Measurements from ENCODE around the gene KDM4C.

The KDM4C gene

DNA sequence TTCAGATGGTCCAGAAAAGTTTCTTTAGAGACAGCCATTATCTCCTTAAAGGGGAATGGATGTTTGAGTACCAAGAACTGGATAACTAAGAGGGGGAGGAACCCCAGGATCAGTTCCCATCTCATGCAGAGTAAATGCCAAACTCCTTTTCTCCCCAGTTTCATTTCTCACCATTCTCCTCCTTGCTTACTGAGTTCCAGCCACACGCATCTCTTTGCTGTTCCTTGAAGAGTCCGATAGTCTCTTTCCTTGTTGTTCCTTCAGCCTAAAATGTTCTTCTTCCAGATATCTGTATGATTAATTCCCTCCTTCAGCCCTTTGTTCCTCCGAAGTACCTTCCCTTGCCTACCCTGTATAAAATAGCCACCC, 30.0 kb downstream of the KDM4C start:
- TF ChIP-seq, protein P1, sequence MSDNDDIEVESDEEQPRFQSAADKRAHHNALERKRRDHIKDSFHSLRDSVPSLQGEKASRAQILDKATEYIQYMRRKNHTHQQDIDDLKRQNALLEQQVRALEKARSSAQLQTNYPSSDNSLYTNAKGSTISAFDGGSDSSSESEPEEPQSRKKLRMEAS (IDR thresholded peaks at IDR 0.05), result no peak
- TF ChIP-seq, protein P2, sequence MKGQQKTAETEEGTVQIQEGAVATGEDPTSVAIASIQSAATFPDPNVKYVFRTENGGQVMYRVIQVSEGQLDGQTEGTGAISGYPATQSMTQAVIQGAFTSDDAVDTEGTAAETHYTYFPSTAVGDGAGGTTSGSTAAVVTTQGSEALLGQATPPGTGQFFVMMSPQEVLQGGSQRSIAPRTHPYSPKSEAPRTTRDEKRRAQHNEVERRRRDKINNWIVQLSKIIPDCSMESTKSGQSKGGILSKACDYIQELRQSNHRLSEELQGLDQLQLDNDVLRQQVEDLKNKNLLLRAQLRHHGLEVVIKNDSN (IDR thresholded peaks at IDR 0.05), result no peak
- no peak for TF ChIP-seq TEAD4 (IDR thresholded peaks at IDR 0.05)
- no peak for TF ChIP-seq CEBPB (IDR thresholded peaks at IDR 0.05)
- no peak for TF ChIP-seq FOXM1 (IDR thresholded peaks at IDR 0.05; ENCODE audit: borderline replicate concordance, low read depth)
- no peak for TF ChIP-seq CREB1 (IDR thresholded peaks at IDR 0.05; ENCODE audit: low read depth)
- TF ChIP-seq RAD21 (IDR thresholded peaks at IDR 0.05; ENCODE audit: low read depth), result no peak
- TF ChIP-seq, protein P3, sequence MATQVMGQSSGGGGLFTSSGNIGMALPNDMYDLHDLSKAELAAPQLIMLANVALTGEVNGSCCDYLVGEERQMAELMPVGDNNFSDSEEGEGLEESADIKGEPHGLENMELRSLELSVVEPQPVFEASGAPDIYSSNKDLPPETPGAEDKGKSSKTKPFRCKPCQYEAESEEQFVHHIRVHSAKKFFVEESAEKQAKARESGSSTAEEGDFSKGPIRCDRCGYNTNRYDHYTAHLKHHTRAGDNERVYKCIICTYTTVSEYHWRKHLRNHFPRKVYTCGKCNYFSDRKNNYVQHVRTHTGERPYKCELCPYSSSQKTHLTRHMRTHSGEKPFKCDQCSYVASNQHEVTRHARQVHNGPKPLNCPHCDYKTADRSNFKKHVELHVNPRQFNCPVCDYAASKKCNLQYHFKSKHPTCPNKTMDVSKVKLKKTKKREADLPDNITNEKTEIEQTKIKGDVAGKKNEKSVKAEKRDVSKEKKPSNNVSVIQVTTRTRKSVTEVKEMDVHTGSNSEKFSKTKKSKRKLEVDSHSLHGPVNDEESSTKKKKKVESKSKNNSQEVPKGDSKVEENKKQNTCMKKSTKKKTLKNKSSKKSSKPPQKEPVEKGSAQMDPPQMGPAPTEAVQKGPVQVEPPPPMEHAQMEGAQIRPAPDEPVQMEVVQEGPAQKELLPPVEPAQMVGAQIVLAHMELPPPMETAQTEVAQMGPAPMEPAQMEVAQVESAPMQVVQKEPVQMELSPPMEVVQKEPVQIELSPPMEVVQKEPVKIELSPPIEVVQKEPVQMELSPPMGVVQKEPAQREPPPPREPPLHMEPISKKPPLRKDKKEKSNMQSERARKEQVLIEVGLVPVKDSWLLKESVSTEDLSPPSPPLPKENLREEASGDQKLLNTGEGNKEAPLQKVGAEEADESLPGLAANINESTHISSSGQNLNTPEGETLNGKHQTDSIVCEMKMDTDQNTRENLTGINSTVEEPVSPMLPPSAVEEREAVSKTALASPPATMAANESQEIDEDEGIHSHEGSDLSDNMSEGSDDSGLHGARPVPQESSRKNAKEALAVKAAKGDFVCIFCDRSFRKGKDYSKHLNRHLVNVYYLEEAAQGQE (IDR thresholded peaks at IDR 0.05; ENCODE audit: low read depth), result no peak
- no peak for TF ChIP-seq TCF12 (IDR thresholded peaks at IDR 0.05; ENCODE audit: low read depth)
- no peak for TF ChIP-seq EGR1 (IDR thresholded peaks at IDR 0.05)
- no peak for TF ChIP-seq NFIC (IDR thresholded peaks at IDR 0.05)
- no peak for TF ChIP-seq EP300 (IDR thresholded peaks at IDR 0.05; ENCODE audit: borderline replicate concordance)
- TF ChIP-seq YY1 (IDR thresholded peaks at IDR 0.05; ENCODE audit: low read depth), result no peak
- no peak for TF ChIP-seq ZBTB7A (IDR thresholded peaks at IDR 0.05; ENCODE audit: low read depth)
- TF ChIP-seq TAF1 (IDR thresholded peaks at IDR 0.05; ENCODE audit: low read depth), result no peak

DNA sequence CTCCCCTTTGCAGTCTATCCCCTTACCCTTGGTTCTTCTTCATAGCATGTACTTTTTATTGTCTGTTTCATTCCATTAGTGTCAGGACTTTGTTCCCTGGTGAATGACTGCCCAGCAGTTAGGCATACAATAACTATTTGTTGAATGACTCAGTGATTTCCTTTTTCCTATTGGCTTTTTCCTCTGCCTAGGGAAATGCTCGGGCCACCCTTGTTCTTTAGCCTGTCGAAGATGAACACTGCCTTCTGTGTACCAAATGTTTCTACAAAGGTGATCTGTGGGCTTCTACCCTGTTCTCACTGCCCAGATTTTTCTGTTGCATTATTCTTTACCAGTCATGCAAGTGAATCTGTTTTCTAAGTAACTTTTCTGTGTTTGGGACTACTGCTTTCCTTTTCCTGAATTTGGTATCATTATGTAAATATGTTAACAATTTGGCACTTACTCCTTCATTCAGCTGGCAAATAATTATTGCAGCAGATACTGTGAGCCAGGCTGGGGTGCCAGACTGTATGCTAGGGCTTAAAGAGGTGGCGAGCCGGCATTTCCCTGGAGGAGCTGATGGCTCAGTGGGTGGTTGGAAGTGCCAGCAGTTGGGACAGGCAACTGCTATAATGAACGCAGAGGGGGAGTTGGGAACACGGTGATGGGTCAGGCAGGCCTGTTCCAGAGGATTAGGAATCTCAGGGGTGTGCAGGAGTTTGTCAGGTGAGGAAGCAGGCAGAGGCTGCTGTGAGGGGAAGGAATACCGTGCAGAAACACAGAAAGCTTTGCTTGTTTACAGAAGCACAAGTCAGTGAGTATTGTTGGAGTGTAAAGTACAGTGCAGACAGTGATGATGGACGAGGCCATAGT, 30.6 kb downstream of the KDM4C start:
- TF ChIP-seq, protein P3 (IDR thresholded peaks at IDR 0.05; ENCODE audit: low read depth), result no peak
- TF ChIP-seq TAF1 (IDR thresholded peaks at IDR 0.05; ENCODE audit: low read depth), result no peak
- TF ChIP-seq, protein P1 (IDR thresholded peaks at IDR 0.05), result no peak

DNA sequence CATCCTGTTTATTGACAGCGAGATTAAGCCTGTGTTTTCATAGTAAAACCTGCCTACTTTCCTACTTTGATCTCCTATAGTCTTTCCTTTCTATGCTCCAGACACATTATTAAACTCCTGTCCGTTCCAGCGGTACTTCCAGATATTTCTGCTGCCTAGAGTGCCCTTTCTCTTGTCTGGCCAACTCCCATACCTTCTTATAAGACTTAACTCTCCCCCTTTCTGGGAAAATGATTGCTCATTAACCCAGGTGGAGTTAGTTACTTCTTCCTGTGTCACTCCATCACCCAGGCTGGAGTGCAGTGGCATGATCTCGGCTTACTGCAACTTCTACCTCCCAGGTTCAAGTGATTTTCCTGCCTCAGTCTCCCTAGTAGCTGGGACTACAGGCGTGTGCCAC, 33.1 kb downstream of the KDM4C start:
- TF ChIP-seq RAD21 (IDR thresholded peaks at IDR 0.05; ENCODE audit: low read depth) (no peak), CEBPB (IDR thresholded peaks at IDR 0.05) (no peak), CREB1 (IDR thresholded peaks at IDR 0.05; ENCODE audit: low read depth) (no peak), TCF12 (IDR thresholded peaks at IDR 0.05; ENCODE audit: low read depth) (no peak), EGR1 (IDR thresholded peaks at IDR 0.05) (no peak), EP300 (IDR thresholded peaks at IDR 0.05; ENCODE audit: borderline replicate concordance) (no peak), TEAD4 (IDR thresholded peaks at IDR 0.05) (no peak), ZBTB7A (IDR thresholded peaks at IDR 0.05; ENCODE audit: low read depth) (no peak), FOXM1 (IDR thresholded peaks at IDR 0.05; ENCODE audit: borderline replicate concordance, low read depth) (no peak), TAF1 (IDR thresholded peaks at IDR 0.05; ENCODE audit: low read depth) (no peak), NFIC (IDR thresholded peaks at IDR 0.05) (no peak)
- TF ChIP-seq, protein P2 (IDR thresholded peaks at IDR 0.05), result no peak
- TF ChIP-seq, protein P1 (IDR thresholded peaks at IDR 0.05), result no peak
- TF ChIP-seq, protein P3 (IDR thresholded peaks at IDR 0.05; ENCODE audit: low read depth), result no peak

DNA sequence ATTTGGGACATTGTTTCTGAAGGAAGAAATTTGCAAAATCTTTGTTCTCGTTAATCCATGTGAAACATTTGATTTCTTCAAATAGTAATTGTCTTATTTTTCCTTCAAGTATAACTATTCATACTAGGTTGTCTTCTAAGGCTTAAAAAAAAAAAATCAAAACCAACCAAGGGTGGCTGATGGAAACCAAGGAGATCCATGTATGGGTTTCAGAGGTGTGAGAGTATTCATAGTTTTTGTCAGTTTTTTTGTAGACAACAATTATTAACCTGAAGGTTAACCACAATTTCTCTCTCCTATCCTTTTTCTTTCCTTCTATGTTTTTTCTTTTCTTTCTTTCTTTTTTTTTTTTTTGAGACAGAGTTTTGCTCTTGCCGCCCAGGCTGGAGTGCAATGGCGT, 35.4 kb downstream of the KDM4C start:
- TF ChIP-seq YY1 (IDR thresholded peaks at IDR 0.05; ENCODE audit: low read depth) (no peak), NFIC (IDR thresholded peaks at IDR 0.05) (no peak), ZBTB7A (IDR thresholded peaks at IDR 0.05; ENCODE audit: low read depth) (no peak), TAF1 (IDR thresholded peaks at IDR 0.05; ENCODE audit: low read depth) (no peak), EGR1 (IDR thresholded peaks at IDR 0.05) (no peak), EP300 (IDR thresholded peaks at IDR 0.05; ENCODE audit: borderline replicate concordance) (no peak), TCF12 (IDR thresholded peaks at IDR 0.05; ENCODE audit: low read depth) (no peak), RAD21 (IDR thresholded peaks at IDR 0.05; ENCODE audit: low read depth) (no peak), CREB1 (IDR thresholded peaks at IDR 0.05; ENCODE audit: low read depth) (no peak)
- TF ChIP-seq, protein P1 (IDR thresholded peaks at IDR 0.05), result no peak
- TF ChIP-seq, protein P3 (IDR thresholded peaks at IDR 0.05; ENCODE audit: low read depth), result no peak
